Measurements from ENCODE around the gene RSPH10B2. TPM values are rescaled to one million over a fixed set of nuclear protein-coding genes. Genes with fewer than 3 reads are reported as not detected.
"Not testable (repeated sequence)": the region's sequence is repeated elsewhere in the genome, so short reads cannot be mapped to it uniquely, and the experiment has no call there.

The RSPH10B2 gene
- total RNA-seq = under 1 TPM in 1 of 3 donors, not detected in 2; 0.44 TPM

- H3K4me3 ChIP-seq; intact Hi-C loops (cut with DNase I; ENCODE audit: low total_unique reads); DNase-seq (ENCODE audit: low spot score in 2 of 2); H3K4me1 ChIP-seq; H3K27ac ChIP-seq; H3K9me3 ChIP-seq; H3K27me3 ChIP-seq; H3K36me3 ChIP-seq: not testable (repeated sequence)
Observed at GRCh38 chr7:6753964-6754363, at the start of gene RSPH10B2. Gene RSPH10B2 (plus strand): TSS chr7:6754103. CDS start chr7:6757678, 3,575 bp downstream.

GRCh38 chr7:6705959-6706665, 47.8 kb upstream of the RSPH10B2 start:
- Histone ChIP-seq H3K4me3 (peak overlapping the region; percentile 80 to 99 (median 97)), H3K27ac (peak overlapping the region; percentile 92 to 94), H3K36me3 (peaks cover 7% of the 10 kb centered on the region), H3K9me3 (peaks cover 7 to 9% of the 10 kb centered on the region in 2 donors), H3K4me1 (peaks cover 4 to 5% of the 10 kb centered on the region in 2 donors), H3K27me3 (no peaks in the 10 kb centered on the region)
- intact Hi-C loops (cut with DNase I; ENCODE audit: low total_unique reads) = no loop called here
- no peak for TF ChIP-seq POLR2AphosphoS5 (IDR thresholded peaks at IDR 0.05)
- no peak for TF ChIP-seq POLR2A (IDR thresholded peaks at IDR 0.05)
- TF ChIP-seq CTCF (IDR thresholded peaks at IDR 0.05) = no peak
- DNase-seq (ENCODE audit: low spot score in 2 of 2) = no peak

- Histone ChIP-seq H3K9me3 (peaks cover under 1 to 6% of the 10 kb centered on the region in 2 donors), H3K27ac (peak within 1 kb of the TSS; percentile 92 to 94), H3K4me1 (peaks cover 4 to 5% of the 10 kb centered on the region in 2 donors), H3K4me3 (peak within 1 kb of the TSS; percentile 80 to 99 (median 97)), H3K36me3 (peaks cover under 1% of the 10 kb centered on the region), H3K27me3 (no peaks in the 10 kb centered on the region)
- TF ChIP-seq POLR2AphosphoS5 (IDR thresholded peaks at IDR 0.05) (peak; percentile 63 to 93 (median 74)), POLR2A (IDR thresholded peaks at IDR 0.05) (peak; percentile 69), CTCF (IDR thresholded peaks at IDR 0.05) (no peak)
- intact Hi-C loops (cut with DNase I; ENCODE audit: low total_unique reads) = no loop called here
- peak; percentile 94 to 96 for DNase-seq (ENCODE audit: low spot score in 2 of 2)
Observed at GRCh38 chr7:6706666-6707407, 47.1 kb upstream of the RSPH10B2 start, which contains the start of gene ZNF12. Gene ZNF12 (minus strand): TSS chr7:6706947. CDS start chr7:6705173, 1,774 bp downstream.

- intact Hi-C loops (cut with DNase I; ENCODE audit: low total_unique reads) = no loop called here
- Histone ChIP-seq H3K27ac (no peak overlapping the region), H3K4me3 (no peak overlapping the region), H3K9me3 (peaks cover 0 to 6% of the 10 kb centered on the region in 2 donors), H3K36me3 (no peaks in the 10 kb centered on the region), H3K4me1 (peaks cover 4 to 5% of the 10 kb centered on the region in 2 donors), H3K27me3 (no peaks in the 10 kb centered on the region)
- TF ChIP-seq POLR2A (IDR thresholded peaks at IDR 0.05) = no peak
- TF ChIP-seq POLR2AphosphoS5 (IDR thresholded peaks at IDR 0.05) = no peak
- TF ChIP-seq CTCF (IDR thresholded peaks at IDR 0.05) = no peak
- DNase-seq (ENCODE audit: low spot score in 2 of 2) = no peak
Observed at GRCh38 chr7:6708304-6708703, 45.6 kb upstream of the RSPH10B2 start.

- Histone ChIP-seq H3K9me3 (no peaks in the 10 kb centered on the region), H3K36me3 (no peaks in the 10 kb centered on the region), H3K4me3 (no peak overlapping the region), H3K27ac (no peak overlapping the region), H3K4me1 (peaks cover 4 to 5% of the 10 kb centered on the region in 2 donors), H3K27me3 (no peaks in the 10 kb centered on the region)
- TF ChIP-seq POLR2A (IDR thresholded peaks at IDR 0.05) = no peak
- no peak for TF ChIP-seq CTCF (IDR thresholded peaks at IDR 0.05)
- no peak for TF ChIP-seq POLR2AphosphoS5 (IDR thresholded peaks at IDR 0.05)
- intact Hi-C loops (cut with DNase I; ENCODE audit: low total_unique reads) = no loop called here
- no peak for DNase-seq (ENCODE audit: low spot score in 2 of 2)
Observed at GRCh38 chr7:6709808-6710207, 44.1 kb upstream of the RSPH10B2 start.

All from breast epithelium (tissue), 4 donors.